Type B pancreatic cell (in vitro differentiated cells): ENCODE measurements around the gene SLC16A10. TPM values are rescaled to one million over a fixed set of nuclear protein-coding genes. Genes with fewer than 3 reads are reported as not detected.

ENCODE experiments used
- DNase-seq: peaks from one replicate; pipeline ENCODE4 v3.0.0; 2021; ENCODE audit warnings: mixed read lengths; ENCODE audit not compliant: unreplicated experiment; ENCODE audit errors: extremely low spot score
- H3K27ac Mint-ChIP-seq: 2 replicates; pipeline ENCODE4 v1.8.0; 2021; ENCODE audit warnings: mild to moderate bottlenecking, mixed read lengths
- H3K27me3 Mint-ChIP-seq: 2 replicates; pipeline ENCODE4 v1.8.0; 2021; ENCODE audit warnings: mixed read lengths
- H3K36me3 Mint-ChIP-seq: 2 replicates; pipeline ENCODE4 v1.8.0; 2021; ENCODE audit warnings: mixed read lengths
- H3K4me1 Mint-ChIP-seq: one replicate; pipeline ENCODE4 v1.8.0; 2021; ENCODE audit warnings: mixed read lengths; ENCODE audit not compliant: unreplicated experiment
- H3K4me3 Mint-ChIP-seq: 2 replicates; pipeline ENCODE4 v1.8.0; 2021; ENCODE audit warnings: mild to moderate bottlenecking, mixed read lengths
- H3K9me3 Mint-ChIP-seq: 2 replicates; pipeline ENCODE4 v1.8.0; 2021; ENCODE audit warnings: mixed read lengths
- total RNA-seq: library from RNA; stranded (reverse); gene quantifications from 2 replicates; pipeline ENCODE4 v1.2.1, GENCODE V29; 2021; ENCODE audit warnings: low replicate concordance
- TF ChIP-seq, protein P1 (sequence below): fragments of 200-600 bp; sonication (generic); conservative IDR thresholded peaks from 2 replicates; pipeline ENCODE4 v1.5.0; 2021; ENCODE audit warnings: antibody characterized with exemption, mild to moderate bottlenecking

The SLC16A10 gene
- total RNA-seq, 1 donor from 2014 or later = 16.9 TPM

DNA sequence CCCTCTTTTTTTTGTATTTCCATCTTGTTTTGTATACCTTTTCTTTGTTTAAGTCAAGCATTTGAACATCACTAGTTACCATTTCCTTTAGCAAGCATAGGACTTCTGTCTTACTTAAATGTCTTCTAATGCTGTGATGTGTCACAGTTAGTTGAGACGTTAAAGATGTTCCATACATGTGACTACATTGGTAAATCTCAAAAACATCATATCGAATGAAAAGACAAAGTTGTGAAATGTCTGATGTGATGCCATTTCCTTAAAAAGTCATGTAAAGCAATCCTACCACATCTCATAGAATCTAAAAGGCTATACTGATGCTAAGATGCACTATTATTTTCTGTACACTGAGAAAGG is 26.8 kb downstream of the SLC16A10 start:
- H3K27me3 Mint-ChIP-seq = no peaks in the 10 kb centered on the region
- H3K27ac Mint-ChIP-seq = no peak overlapping the region
- DNase-seq = no peak
- peaks cover 5% of the 10 kb centered on the region for H3K9me3 Mint-ChIP-seq
- no peak overlapping the region for H3K4me3 Mint-ChIP-seq
- H3K4me1 Mint-ChIP-seq = peaks cover 10% of the 10 kb centered on the region
- TF ChIP-seq, protein P1, sequence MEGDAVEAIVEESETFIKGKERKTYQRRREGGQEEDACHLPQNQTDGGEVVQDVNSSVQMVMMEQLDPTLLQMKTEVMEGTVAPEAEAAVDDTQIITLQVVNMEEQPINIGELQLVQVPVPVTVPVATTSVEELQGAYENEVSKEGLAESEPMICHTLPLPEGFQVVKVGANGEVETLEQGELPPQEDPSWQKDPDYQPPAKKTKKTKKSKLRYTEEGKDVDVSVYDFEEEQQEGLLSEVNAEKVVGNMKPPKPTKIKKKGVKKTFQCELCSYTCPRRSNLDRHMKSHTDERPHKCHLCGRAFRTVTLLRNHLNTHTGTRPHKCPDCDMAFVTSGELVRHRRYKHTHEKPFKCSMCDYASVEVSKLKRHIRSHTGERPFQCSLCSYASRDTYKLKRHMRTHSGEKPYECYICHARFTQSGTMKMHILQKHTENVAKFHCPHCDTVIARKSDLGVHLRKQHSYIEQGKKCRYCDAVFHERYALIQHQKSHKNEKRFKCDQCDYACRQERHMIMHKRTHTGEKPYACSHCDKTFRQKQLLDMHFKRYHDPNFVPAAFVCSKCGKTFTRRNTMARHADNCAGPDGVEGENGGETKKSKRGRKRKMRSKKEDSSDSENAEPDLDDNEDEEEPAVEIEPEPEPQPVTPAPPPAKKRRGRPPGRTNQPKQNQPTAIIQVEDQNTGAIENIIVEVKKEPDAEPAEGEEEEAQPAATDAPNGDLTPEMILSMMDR = no peak
- H3K36me3 Mint-ChIP-seq = no peaks in the 10 kb centered on the region

DNA sequence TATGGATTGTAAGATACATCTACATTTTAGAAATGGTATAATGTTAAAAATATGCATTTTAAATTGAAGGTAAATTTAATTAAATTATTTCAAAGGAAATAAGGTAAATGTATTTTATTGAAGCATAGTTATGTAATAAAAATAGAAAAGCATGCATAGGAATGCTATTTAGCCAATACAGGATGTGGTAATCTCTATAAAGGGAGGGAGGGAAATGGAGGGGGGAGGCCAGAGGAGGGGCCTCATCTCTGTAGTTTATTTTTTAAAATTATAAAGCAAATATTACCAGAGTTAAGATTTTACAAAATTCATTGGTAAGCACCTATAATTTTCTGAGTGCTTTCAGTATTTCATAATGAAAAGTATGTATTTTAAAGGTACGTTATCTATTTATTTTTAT is 27.2 kb downstream of the SLC16A10 start:
- Mint-ChIP-seq H3K4me1 (peaks cover 10% of the 10 kb centered on the region), H3K9me3 (peaks cover 5% of the 10 kb centered on the region), H3K27ac (no peak overlapping the region), H3K27me3 (no peaks in the 10 kb centered on the region), H3K4me3 (no peak overlapping the region), H3K36me3 (no peaks in the 10 kb centered on the region)
- DNase-seq = no peak
- TF ChIP-seq, protein P1 = no peak

GRCh38 chr6:111118826-111119225 is 31.5 kb downstream of the SLC16A10 start:
- Mint-ChIP-seq H3K4me3 (no peak overlapping the region), H3K4me1 (peaks cover 4% of the 10 kb centered on the region), H3K9me3 (peaks cover 5% of the 10 kb centered on the region), H3K27ac (no peak overlapping the region), H3K27me3 (no peaks in the 10 kb centered on the region), H3K36me3 (no peaks in the 10 kb centered on the region)
- TF ChIP-seq, protein P1 = no peak
- no peak for DNase-seq

DNA sequence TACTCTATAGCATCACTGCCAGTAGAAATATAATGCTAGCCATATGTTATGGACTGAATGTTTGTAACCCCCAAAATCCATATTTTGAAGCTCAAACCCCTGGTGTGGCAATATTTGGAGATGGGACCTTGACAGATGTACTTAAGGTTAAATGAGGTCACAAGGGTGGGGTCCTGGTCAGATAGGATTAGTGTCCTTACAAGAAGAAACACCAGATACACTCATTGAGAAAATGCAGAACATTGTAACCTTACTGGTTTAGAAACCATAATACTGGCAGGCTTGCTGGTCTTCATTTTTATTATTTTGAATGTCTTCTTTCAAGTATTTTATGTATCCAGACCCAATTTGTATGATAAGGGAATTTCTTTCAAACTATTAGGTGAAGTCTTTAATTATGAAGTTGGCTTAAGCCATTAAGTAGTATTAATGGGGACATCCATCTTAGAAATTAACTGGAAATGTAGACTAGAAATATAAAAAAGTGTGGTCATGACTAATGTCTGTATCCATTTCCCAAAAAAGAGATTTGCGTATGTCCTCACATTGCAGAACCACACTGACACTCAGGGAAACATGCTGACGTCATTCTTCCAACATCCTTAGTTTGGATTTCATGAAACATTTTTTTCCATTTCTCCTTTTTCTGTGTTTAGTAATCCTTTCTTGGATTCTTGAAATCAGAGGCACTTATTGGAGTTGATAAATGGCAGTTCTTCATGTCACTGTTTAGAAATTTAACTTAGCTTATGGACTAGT is 32.4 kb downstream of the SLC16A10 start:
- TF ChIP-seq, protein P1 = no peak
- no peak overlapping the region for H3K4me3 Mint-ChIP-seq
- no peaks in the 10 kb centered on the region for H3K36me3 Mint-ChIP-seq
- no peak for DNase-seq
- no peaks in the 10 kb centered on the region for H3K4me1 Mint-ChIP-seq
- H3K9me3 Mint-ChIP-seq = peaks cover 5% of the 10 kb centered on the region
- no peak overlapping the region for H3K27ac Mint-ChIP-seq
- no peaks in the 10 kb centered on the region for H3K27me3 Mint-ChIP-seq

GRCh38 chr6:111121789-111122350 is 34.6 kb downstream of the SLC16A10 start:
- no peaks in the 10 kb centered on the region for H3K36me3 Mint-ChIP-seq
- no peaks in the 10 kb centered on the region for H3K4me1 Mint-ChIP-seq
- no peak overlapping the region for H3K27ac Mint-ChIP-seq
- no peak for DNase-seq
- TF ChIP-seq, protein P1 = no peak
- no peaks in the 10 kb centered on the region for H3K27me3 Mint-ChIP-seq
- H3K4me3 Mint-ChIP-seq = no peak overlapping the region
- peaks cover 5% of the 10 kb centered on the region for H3K9me3 Mint-ChIP-seq
